K562 (cell line): ENCODE results near the gene DAP. TPM values are rescaled to one million over a fixed set of nuclear protein-coding genes. Genes with fewer than 3 reads are reported as not detected.

Experiments used
- ATAC-seq: fragments of 200-7000 bp; cut with Tn5 transposase; 3 replicates; pipeline ENCODE4 v1.9.1; 2020; ENCODE audit warnings: moderate library complexity
- BruUV-seq: library from RNA; stranded (reverse); fragments of 400-500 nt; replicated peaks from 2 replicates; lab custom pipeline; 2021; lab: Mats Ljungman, UMichigan
- CTCF ChIA-PET: fragments of 300-600 bp; formaldehyde crosslinking; extraction: SDS; loops from one replicate; lab custom pipeline; 2021; ENCODE audit warnings: low intra/inter-chr PET ratio; lab: Yijun Ruan, JAX
- POLR2A ChIA-PET: fragments of 300-600, 350-650 bp; sonication (Branson Sonifier 250); formaldehyde crosslinking; extraction: SDS; loops from one replicate; lab custom pipeline; 2021; ENCODE audit warnings: antibody characterized with exemption, inconsistent platforms; lab: Yijun Ruan, JAX
- DNase-seq, 4 experiments: peaks; one replicate each; pipeline versions ENCODE4 v3.0.0 to v3.0.0-alpha.2; 2011 to 2018; ENCODE audit warnings: low spot score in 3 of 4, mixed read lengths in 3 of 4; ENCODE audit errors: extremely low read depth in 1 of 4
- FAIRE-seq: peaks from 2 replicates; lab custom pipeline; 2011; peaks lifted over from hg19 to GRCh38; lab: Jason Lieb, UNC
- H2AFZ ChIP-seq: 2 replicates; pipeline ENCODE4 v1.6.0; 2011; ENCODE audit warnings: low read depth, low read length, control low read depth, inconsistent platforms
- H3K27ac ChIP-seq: fragments of 200-600 bp; 3 replicates; pipeline ENCODE4 v1.8.0; 2011; ENCODE audit warnings: low read depth, mild to moderate bottlenecking, control low read depth, inconsistent platforms, low read length, moderate library complexity, mixed read lengths; ENCODE audit errors: extremely low read depth
- H3K27me3 ChIP-seq, 2 experiments: fragments of 300-600 bp in 1 of 2; 2 replicates in 1 of 2; 3 replicates in 1 of 2; pipeline versions ENCODE4 v1.6.0 to v1.8.0; 2011; ENCODE audit warnings: inconsistent platforms in 2 of 2, low read length in 2 of 2, mild to moderate bottlenecking in 1 of 2, mixed read lengths in 1 of 2, moderate library complexity in 1 of 2; ENCODE audit not compliant: control insufficient read depth in 2 of 2, insufficient read depth in 2 of 2
- H3K36me3 ChIP-seq: fragments of 300-600 bp; 3 replicates; pipeline ENCODE4 v1.8.0; 2011; ENCODE audit warnings: mild to moderate bottlenecking, low read length, inconsistent platforms; ENCODE audit not compliant: control insufficient read depth, insufficient read depth
- H3K4me1 ChIP-seq, 2 experiments: fragments of 200-600 bp in 1 of 2; replicated peaks in 1 of 2; 2 replicates in 1 of 2; 3 replicates in 1 of 2; pipeline versions ENCODE4 v1.5.1 to v1.8.0; 2011; ENCODE audit warnings: inconsistent platforms in 2 of 2, low read length in 2 of 2, mild to moderate bottlenecking in 1 of 2, mixed read lengths in 1 of 2, moderate library complexity in 1 of 2; ENCODE audit not compliant: control insufficient read depth in 2 of 2, insufficient read depth in 2 of 2
- H3K4me2 ChIP-seq: 2 replicates; pipeline ENCODE4 v1.6.1; 2011; ENCODE audit warnings: low read length, control low read depth, inconsistent platforms, mixed read lengths; ENCODE audit not compliant: insufficient read depth
- H3K4me3 ChIP-seq: fragments of 200-600 bp; sonication (generic), shearing (Covaris generic); 2 replicates; pipeline ENCODE4 v1.5.1; 2016; ENCODE audit warnings: control low read depth, inconsistent platforms
- H3K79me2 ChIP-seq: fragments of 200-600 bp; 3 replicates; pipeline ENCODE4 v1.8.0; 2011; ENCODE audit warnings: low read length, inconsistent platforms; ENCODE audit not compliant: control insufficient read depth, insufficient read depth
- H3K9ac ChIP-seq, 2 experiments: 2 replicates each; pipeline versions ENCODE4 v1.6.0 to v1.6.1; 2011; ENCODE audit warnings: low read depth in 2 of 2, low read length in 2 of 2, control low read depth in 1 of 2, inconsistent platforms in 1 of 2, mild to moderate bottlenecking in 1 of 2, mixed read lengths in 1 of 2; ENCODE audit not compliant: insufficient read depth in 1 of 2
- H3K9me1 ChIP-seq: one replicate; pipeline ENCODE4 v1.6.0; 2011; ENCODE audit warnings: inconsistent platforms, mild to moderate bottlenecking, low read length, moderate library complexity; ENCODE audit not compliant: control insufficient read depth, insufficient read depth
- H3K9me3 ChIP-seq: replicated peaks from 2 replicates; pipeline ENCODE4 v1.5.1; 2011; ENCODE audit warnings: low read depth, low read length, inconsistent platforms; ENCODE audit not compliant: control insufficient read depth, insufficient read depth
- H4K20me1 ChIP-seq: replicated peaks from 2 replicates; pipeline ENCODE4 v1.6.1; 2011; ENCODE audit warnings: low read length, inconsistent platforms, mixed read lengths; ENCODE audit not compliant: control insufficient read depth, insufficient read depth
- ARID2 ChIP-seq: fragments of 450-650 bp; IDR thresholded peaks from 2 replicates; pipeline ENCODE4 v1.6.1; 2017; ENCODE audit warnings: antibody characterized with exemption, mild to moderate bottlenecking
- ATF7 ChIP-seq: fragments of 450-650 bp; IDR thresholded peaks from 2 replicates; pipeline ENCODE4 v1.7.1; 2014; ENCODE audit warnings: mild to moderate bottlenecking, moderate library complexity
- GTF2E2 ChIP-seq: fragments of 200-800 bp; sonication (Bioruptor generic); IDR thresholded peaks from 2 replicates; pipeline ENCODE4 v1.6.1; 2016; ENCODE audit warnings: missing genetic modification characterization, missing compliant biosample characterization
- ILF3 ChIP-seq: fragments of 450-650 bp; IDR thresholded peaks from 2 replicates; pipeline ENCODE4 v1.6.1; 2018; ENCODE audit warnings: antibody characterized with exemption, mild to moderate bottlenecking, moderate library complexity, borderline replicate concordance
- NCOR1 ChIP-seq: fragments of 450-650 bp; IDR thresholded peaks from 2 replicates; pipeline ENCODE4 v1.6.1; 2016; ENCODE audit warnings: mild to moderate bottlenecking, moderate library complexity
- PHF20 ChIP-seq: fragments of 450-650 bp; IDR thresholded peaks from 2 replicates; pipeline ENCODE4 v1.6.1; 2018; ENCODE audit not compliant: partially characterized antibody
- POLR2AphosphoS2 ChIP-seq: IDR thresholded peaks from 2 replicates; pipeline ENCODE4 v1.6.1; 2012; ENCODE audit warnings: low read length, improper control_type of control experiment
- PTBP1 ChIP-seq: fragments of 200-400 bp; formaldehyde crosslinking; IDR thresholded peaks from 2 replicates; pipeline ENCODE4 v1.6.1; 2017; ENCODE audit warnings: low read depth, low read length
- PTTG1 ChIP-seq: fragments of 450-650 bp; IDR thresholded peaks from 2 replicates; pipeline ENCODE4 v1.6.1; 2016; ENCODE audit warnings: low read depth, mild to moderate bottlenecking, missing genetic modification characterization, missing compliant biosample characterization
- WGBS: fragments of 100-300 bp; shearing (Covaris generic); methylation state at CpG from one replicate; pipeline ENCODE4 v1.1.6; 2016; ENCODE audit warnings: low coverage, mixed read lengths; ENCODE audit not compliant: insufficient coverage; ENCODE audit errors: missing lambda C conversion rate; 5-methylcytosine and 5-hydroxymethylcytosine counted together
- in situ Hi-C: fragments of 300-500 bp; cut with MboI; formaldehyde crosslinking; loops from 4 replicates; pipeline ENCODE4 v1.15.0; 2018; ENCODE audit warnings: inconsistent platforms, mixed read lengths
- intact Hi-C: fragments of 100-400 bp; cut with micrococcal nuclease; formaldehyde crosslinking; loops from 2 replicates; pipeline ENCODE4 v1.14.2; 2022
- polyA plus RNA-seq, 8 experiments: library from polyadenylated mRNA; depleted of rRNA in 4 of 8; stranded (reverse) in 5 of 8; unstranded in 3 of 8; fragments of >200 nt; fragmentation: Nextera tagmentation in 2 of 8; fragmentation: Illumina TruSeq in 1 of 8; extraction: Ambion mirVana in 2 of 8; extraction: Trizol in 1 of 8; gene quantifications; 2 replicates each; pipeline versions ENCODE4 v1.2.1 to v1.2.3, GENCODE V29; 2011 to 2014; ENCODE audit warnings: inconsistent platforms in 1 of 8, missing spikeins in 1 of 8
- total RNA-seq, 7 experiments: library from RNA; depleted of rRNA in 6 of 7; stranded (reverse); fragments of >200 nt in 6 of 7; fragmentation: Illumina TruSeq in 2 of 7; extraction: Trizol in 2 of 7; gene quantifications; 2 replicates each; pipeline versions ENCODE4 v1.2.1 to v1.2.3, GENCODE V29; 2011 to 2021; ENCODE audit warnings: low replicate concordance in 1 of 7
- TF ChIP-seq, protein P1 (sequence below), 2 experiments: IDR thresholded peaks; 2 replicates each; pipeline ENCODE4 v1.6.1; 2011; ENCODE audit warnings: borderline replicate concordance in 1 of 2, control low read depth in 1 of 2, low read depth in 1 of 2, low read length in 1 of 2, mild to moderate bottlenecking in 1 of 2, mixed read lengths in 1 of 2, moderate library complexity in 1 of 2; ENCODE audit not compliant: insufficient read depth in 1 of 2, insufficient read length in 1 of 2, poor library complexity in 1 of 2, severe bottlenecking in 1 of 2; ENCODE audit errors: extremely low read depth in 1 of 2
- TF ChIP-seq, protein P2 (sequence below): sonication (generic); formaldehyde crosslinking; IDR thresholded peaks from 2 replicates; pipeline ENCODE4 v1.8.0; 2023; ENCODE audit warnings: mild to moderate bottlenecking, missing genetic modification reagents
- TF ChIP-seq, protein P3 (sequence below): sonication (generic); formaldehyde crosslinking; IDR thresholded peaks from 2 replicates; pipeline ENCODE4 v1.8.1; 2023; ENCODE audit warnings: missing genetic modification reagents, mild to moderate bottlenecking, borderline replicate concordance

DAP gene
- total and polyA plus RNA-seq, 9 of the 15 experiments (the other 6 are each of a cell fraction or from before 2014, with no cell fraction given) = 14.1 to 151 (median 34.5) TPM

DNA sequence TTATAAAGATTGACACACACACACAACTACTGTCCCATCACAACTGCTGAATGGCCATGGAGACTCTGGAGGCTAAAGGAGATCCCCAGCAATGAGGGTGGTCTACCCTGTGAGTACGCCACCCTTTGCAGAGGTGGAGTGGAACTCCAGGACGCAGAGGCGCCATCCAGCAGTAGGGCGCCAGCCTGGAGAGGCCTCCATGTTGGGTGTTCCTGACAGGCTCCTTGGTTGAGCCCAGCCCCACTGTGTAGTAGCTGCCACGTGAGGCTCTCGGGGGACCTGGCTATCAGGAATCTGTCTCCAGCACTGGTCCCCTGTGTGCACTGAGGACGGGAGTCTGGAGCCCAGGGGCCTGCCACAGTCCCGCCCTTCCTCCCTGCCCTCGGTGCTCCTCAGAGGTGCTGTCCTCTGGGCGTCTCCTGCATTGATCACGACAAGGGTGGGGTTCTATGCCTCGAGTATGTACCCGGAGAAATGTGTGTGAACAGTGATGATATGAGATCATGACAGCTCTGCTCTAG, 72.3 kb downstream of the DAP start:
- DNase-seq (no peak), FAIRE-seq (no peak), ATAC-seq (no peak; the same call in 2 of the 3 replicates)
- no peaks in the 10 kb centered on the region for H3K9me3 ChIP-seq
- peaks cover 26% of the 10 kb centered on the region for H4K20me1 ChIP-seq
- H3K36me3 ChIP-seq = peaks cover 50% of the 10 kb centered on the region; the same call in 2 of the 3 replicates
- POLR2A ChIA-PET = interaction anchor here (0.7 to 1.8 kb wide), 4 partner anchors 9 to 87 kb away, joined by 5 read pairs; no protein-coding TSS in a partner anchor
- H3K27ac ChIP-seq = no peak overlapping the region; the same call in 2 of the 3 replicates
- peaks cover 9% of the 10 kb centered on the region for H3K9me1 ChIP-seq
- no TSS peak for BruUV-seq
- H3K79me2 ChIP-seq = peaks cover 19% of the 10 kb centered on the region; the same call in 2 of the 3 replicates
- H3K27me3 ChIP-seq = no peaks in the 10 kb centered on the region
- WGBS = 91% methylated on average over 13 of the region's 13 CpGs
- H2AFZ ChIP-seq = no peak overlapping the region
- no peak overlapping the region for H3K4me3 ChIP-seq
- intact Hi-C loops (loop anchor here (1.0 kb wide), 1 partner anchor 236 kb away; no protein-coding TSS in a partner anchor), in situ Hi-C loops (no loop called here)
- H3K9ac ChIP-seq = peak overlapping the region in 1 of 2 experiments; percentile 37; a peak in 1 of 4 replicates
- H3K4me2 ChIP-seq = no peak overlapping the region
- CTCF ChIA-PET = interaction anchor here (2.3 kb wide), 1 partner anchor 235 kb away, joined by 21 read pairs; no protein-coding TSS in a partner anchor
- peaks cover 6 to 12% of the 10 kb centered on the region in 2 experiments; a peak in 4 of 5 replicates for H3K4me1 ChIP-seq
- no peak for TF ChIP-seq PHF20
- no peak for TF ChIP-seq ARID2
- TF ChIP-seq PTBP1 = no peak
- TF ChIP-seq ATF7 = no peak
- TF ChIP-seq POLR2AphosphoS2 = no peak
- TF ChIP-seq, protein P1, sequence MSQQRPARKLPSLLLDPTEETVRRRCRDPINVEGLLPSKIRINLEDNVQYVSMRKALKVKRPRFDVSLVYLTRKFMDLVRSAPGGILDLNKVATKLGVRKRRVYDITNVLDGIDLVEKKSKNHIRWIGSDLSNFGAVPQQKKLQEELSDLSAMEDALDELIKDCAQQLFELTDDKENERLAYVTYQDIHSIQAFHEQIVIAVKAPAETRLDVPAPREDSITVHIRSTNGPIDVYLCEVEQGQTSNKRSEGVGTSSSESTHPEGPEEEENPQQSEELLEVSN (IDR thresholded peaks at IDR 0.05; ENCODE audit: borderline replicate concordance in 1 of 2, extremely low read depth in 1 of 2, insufficient read depth in 1 of 2, insufficient read length in 1 of 2, low read depth in 1 of 2, low read length in 1 of 2, poor library complexity in 1 of 2, severe bottlenecking in 1 of 2) = no peak
- TF ChIP-seq ILF3 = no peak
- TF ChIP-seq PTTG1 = no peak
- no peak for TF ChIP-seq NCOR1
- TF ChIP-seq, protein P2, sequence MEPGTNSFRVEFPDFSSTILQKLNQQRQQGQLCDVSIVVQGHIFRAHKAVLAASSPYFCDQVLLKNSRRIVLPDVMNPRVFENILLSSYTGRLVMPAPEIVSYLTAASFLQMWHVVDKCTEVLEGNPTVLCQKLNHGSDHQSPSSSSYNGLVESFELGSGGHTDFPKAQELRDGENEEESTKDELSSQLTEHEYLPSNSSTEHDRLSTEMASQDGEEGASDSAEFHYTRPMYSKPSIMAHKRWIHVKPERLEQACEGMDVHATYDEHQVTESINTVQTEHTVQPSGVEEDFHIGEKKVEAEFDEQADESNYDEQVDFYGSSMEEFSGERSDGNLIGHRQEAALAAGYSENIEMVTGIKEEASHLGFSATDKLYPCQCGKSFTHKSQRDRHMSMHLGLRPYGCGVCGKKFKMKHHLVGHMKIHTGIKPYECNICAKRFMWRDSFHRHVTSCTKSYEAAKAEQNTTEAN (CRISPR knock-in tag) = no peak
- TF ChIP-seq, protein P3, sequence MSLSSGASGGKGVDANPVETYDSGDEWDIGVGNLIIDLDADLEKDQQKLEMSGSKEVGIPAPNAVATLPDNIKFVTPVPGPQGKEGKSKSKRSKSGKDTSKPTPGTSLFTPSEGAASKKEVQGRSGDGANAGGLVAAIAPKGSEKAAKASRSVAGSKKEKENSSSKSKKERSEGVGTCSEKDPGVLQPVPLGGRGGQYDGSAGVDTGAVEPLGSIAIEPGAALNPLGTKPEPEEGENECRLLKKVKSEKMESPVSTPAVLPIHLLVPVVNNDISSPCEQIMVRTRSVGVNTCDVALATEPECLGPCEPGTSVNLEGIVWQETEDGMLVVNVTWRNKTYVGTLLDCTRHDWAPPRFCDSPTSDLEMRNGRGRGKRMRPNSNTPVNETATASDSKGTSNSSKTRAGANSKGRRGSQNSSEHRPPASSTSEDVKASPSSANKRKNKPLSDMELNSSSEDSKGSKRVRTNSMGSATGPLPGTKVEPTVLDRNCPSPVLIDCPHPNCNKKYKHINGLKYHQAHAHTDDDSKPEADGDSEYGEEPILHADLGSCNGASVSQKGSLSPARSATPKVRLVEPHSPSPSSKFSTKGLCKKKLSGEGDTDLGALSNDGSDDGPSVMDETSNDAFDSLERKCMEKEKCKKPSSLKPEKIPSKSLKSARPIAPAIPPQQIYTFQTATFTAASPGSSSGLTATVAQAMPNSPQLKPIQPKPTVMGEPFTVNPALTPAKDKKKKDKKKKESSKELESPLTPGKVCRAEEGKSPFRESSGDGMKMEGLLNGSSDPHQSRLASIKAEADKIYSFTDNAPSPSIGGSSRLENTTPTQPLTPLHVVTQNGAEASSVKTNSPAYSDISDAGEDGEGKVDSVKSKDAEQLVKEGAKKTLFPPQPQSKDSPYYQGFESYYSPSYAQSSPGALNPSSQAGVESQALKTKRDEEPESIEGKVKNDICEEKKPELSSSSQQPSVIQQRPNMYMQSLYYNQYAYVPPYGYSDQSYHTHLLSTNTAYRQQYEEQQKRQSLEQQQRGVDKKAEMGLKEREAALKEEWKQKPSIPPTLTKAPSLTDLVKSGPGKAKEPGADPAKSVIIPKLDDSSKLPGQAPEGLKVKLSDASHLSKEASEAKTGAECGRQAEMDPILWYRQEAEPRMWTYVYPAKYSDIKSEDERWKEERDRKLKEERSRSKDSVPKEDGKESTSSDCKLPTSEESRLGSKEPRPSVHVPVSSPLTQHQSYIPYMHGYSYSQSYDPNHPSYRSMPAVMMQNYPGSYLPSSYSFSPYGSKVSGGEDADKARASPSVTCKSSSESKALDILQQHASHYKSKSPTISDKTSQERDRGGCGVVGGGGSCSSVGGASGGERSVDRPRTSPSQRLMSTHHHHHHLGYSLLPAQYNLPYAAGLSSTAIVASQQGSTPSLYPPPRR = no peak
- TF ChIP-seq GTF2E2 (tag) = no peak
